Astrocyte of the cerebellum (primary cell): ENCODE measurements around the gene PLXNA2.

Experiments
- DNase-seq: peaks from one replicate; pipeline ENCODE4 v3.0.0-alpha.2; 2011; ENCODE audit warnings: low read depth
- H3K4me3 ChIP-seq: 2 replicates; pipeline ENCODE4 v1.5.1; 2011; ENCODE audit warnings: mild to moderate bottlenecking, low read depth, low read length, moderate library complexity
- in situ Hi-C: cut with HindIII; loops from 2 replicates; pipeline ENCODE4 v1.10.0; 2017; ENCODE audit warnings: low sequenced_read_pairs
- TF ChIP-seq, protein P1 (sequence below): IDR thresholded peaks from 2 replicates; pipeline ENCODE4 v1.5.1; 2012; ENCODE audit warnings: low read length, low read depth, moderate library complexity, mild to moderate bottlenecking; ENCODE audit errors: missing control alignments

PLXNA2 gene

DNA sequence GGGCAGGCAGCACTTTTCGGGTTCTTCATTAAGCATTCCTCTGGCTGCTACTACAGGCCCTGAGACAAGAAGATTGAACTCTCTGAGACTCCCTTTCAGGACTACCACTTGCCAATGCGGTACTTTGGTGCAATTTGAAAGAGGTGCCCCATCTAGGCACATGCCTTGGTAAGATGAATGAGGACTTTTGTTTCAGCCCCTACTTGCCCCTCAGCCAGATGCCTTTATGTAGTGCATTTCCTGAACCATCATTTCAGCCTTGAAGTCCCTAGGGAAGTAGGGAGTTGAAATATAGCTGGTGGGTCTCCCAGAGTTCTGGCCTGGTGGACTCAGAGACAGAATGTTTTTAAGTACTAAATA, 123.8 kb downstream of the PLXNA2 start:
- in situ Hi-C loops: no loop called here
- DNase-seq: no peak
- TF ChIP-seq, protein P1, sequence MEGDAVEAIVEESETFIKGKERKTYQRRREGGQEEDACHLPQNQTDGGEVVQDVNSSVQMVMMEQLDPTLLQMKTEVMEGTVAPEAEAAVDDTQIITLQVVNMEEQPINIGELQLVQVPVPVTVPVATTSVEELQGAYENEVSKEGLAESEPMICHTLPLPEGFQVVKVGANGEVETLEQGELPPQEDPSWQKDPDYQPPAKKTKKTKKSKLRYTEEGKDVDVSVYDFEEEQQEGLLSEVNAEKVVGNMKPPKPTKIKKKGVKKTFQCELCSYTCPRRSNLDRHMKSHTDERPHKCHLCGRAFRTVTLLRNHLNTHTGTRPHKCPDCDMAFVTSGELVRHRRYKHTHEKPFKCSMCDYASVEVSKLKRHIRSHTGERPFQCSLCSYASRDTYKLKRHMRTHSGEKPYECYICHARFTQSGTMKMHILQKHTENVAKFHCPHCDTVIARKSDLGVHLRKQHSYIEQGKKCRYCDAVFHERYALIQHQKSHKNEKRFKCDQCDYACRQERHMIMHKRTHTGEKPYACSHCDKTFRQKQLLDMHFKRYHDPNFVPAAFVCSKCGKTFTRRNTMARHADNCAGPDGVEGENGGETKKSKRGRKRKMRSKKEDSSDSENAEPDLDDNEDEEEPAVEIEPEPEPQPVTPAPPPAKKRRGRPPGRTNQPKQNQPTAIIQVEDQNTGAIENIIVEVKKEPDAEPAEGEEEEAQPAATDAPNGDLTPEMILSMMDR: no peak
- no peak overlapping the region for H3K4me3 ChIP-seq

DNA sequence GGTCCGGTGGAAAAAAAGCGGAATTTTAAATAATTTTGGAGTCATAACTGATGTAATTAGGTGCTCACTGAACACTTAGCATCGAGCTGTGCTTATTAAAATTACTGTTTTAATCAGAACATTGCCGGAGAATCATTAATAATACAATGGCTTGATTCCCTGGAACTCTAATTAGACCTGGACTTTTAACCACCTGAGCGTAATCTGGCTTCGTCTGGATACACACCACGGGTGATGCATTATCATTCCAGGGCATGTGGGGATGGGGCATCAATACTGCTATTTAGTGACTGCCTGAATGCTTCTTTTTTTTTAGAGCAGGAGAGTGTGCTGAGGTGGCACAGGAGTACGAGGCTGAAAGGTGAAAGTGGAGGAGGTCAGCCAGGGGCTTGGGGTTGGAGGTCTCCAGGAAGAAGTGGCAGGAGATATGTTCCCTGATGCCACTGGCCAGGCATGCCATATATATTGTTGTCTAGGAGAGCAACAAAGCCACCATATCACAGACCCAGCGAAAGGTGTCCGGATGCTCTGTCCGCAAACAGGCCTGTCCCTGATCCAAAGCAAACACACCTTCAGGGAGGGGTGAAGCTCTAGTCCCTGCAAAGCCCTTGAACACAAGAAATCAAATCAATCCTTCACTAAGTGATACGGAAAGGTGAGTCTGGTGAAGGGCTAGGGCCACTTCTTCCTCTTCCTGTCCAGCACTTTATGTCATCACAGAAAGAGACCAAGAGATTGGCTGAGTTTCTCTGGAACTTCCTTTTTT, 125.2 kb downstream of the PLXNA2 start:
- H3K4me3 ChIP-seq: no peak overlapping the region
- in situ Hi-C loops: no loop called here
- no peak for DNase-seq
- TF ChIP-seq, protein P1: no peak

DNA sequence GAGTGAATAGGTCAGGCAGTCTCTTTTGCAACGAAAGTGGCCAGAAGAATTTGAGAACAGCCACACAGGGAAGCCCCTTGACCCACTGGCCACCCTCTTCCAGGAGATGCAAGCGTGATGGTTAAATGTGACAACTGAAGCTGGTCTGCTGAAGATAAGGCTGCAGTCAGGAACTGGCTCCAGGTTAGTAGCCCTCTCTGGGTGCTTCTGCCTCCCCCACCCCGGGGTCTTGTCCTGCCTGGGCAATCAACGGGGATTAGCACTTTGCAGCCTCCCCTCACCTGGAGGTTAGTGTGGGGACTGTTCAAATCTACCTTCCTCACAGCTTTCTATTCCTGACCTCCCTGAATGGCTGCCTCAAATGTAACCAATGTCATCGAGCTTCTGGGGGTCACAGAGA, 125.9 kb downstream of the PLXNA2 start:
- in situ Hi-C loops: no loop called here
- TF ChIP-seq, protein P1: no peak
- H3K4me3 ChIP-seq: no peak overlapping the region
- no peak for DNase-seq

DNA sequence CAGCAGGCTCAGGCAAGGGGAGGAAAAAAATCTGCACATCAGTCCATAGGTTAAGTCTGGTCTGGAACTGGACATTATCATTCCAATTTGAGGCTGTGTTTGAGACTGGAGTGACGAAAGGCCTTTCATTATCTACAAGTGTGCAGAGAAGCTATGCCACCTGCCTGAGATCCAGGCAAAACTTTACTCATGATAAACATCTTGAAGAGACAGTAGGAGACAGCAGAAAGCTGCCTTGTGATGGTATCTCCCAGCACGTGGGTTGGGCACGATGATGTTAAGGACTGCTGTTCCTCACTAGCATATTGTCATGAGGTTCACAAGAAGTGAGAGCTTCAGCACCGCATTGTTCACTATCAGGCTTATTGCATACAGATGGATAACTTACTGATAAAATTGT, 126.4 kb downstream of the PLXNA2 start:
- H3K4me3 ChIP-seq: no peak overlapping the region
- TF ChIP-seq, protein P1: no peak
- no peak for DNase-seq
- in situ Hi-C loops: no loop called here

DNA sequence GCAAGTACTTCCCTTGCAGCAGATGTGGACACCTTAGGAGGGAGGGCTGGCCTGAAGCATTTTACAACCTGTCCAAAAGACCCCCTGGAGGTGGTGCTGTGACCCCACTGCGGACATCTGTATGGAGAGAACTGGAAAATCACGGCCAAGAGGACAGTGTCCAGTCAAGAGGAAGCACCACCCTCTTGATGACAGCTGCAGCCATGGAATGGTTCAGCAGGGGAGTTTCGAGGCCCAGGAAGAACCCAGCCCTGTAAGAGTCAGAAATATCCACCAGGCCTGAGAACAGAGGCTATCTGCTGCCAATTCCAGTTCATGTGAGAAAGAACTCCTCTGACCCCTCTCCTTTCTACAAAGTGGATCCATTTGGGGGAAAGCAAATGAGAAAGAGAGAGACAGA, 126.8 kb downstream of the PLXNA2 start:
- TF ChIP-seq, protein P1: no peak
- H3K4me3 ChIP-seq: no peak overlapping the region
- DNase-seq: no peak
- in situ Hi-C loops: no loop called here

DNA sequence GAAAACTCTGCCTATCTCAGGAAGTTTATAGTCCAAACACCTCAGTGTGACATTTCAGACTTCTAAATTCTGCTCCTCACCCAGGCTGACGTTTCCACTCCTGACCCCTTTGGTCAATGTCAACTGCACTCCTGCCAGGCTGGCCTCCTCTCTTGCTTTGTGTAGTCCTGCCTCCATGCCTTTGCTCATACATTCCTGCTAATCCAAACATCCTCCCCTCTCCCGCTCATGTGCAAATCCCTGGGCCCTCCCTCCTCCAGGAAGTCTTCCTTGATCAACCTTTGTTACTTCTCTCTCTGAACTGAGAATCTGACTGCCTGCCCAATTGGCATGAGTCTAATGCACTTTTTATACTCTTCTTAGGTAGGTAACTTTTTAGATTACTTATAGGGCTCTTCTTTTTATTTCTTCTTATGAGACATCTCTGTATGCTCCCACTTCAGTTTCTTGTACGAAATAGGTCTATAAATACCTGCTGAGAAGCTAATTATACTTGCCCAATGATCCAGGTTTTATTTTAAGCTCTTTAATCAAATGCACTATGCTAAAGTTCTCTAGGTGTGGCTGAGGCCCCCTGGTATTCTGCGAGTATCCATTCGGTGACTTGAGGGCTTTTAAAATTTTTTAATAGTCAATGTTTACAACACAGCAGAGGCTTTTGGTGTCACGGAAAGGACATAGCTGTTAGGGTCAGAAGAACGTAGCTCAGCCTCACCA, 128.1 kb downstream of the PLXNA2 start:
- in situ Hi-C loops: no loop called here
- TF ChIP-seq, protein P1: no peak
- DNase-seq: no peak
- no peak overlapping the region for H3K4me3 ChIP-seq
